HEK293 (cell line): ENCODE results near the gene SH3YL1.

Source experiments
- CTCF ChIA-PET: fragments of 350-600 bp; formaldehyde crosslinking; extraction: SDS; loops from one replicate; lab custom pipeline; 2021; ENCODE audit warnings: antibody characterized with exemption; lab: Yijun Ruan, JAX
- POLR2A ChIA-PET: fragments of 300-600 bp; formaldehyde crosslinking; extraction: SDS; loops from one replicate; lab custom pipeline; 2020; ENCODE audit warnings: antibody characterized with exemption, inconsistent platforms; lab: Yijun Ruan, JAX
- H3K27ac ChIP-seq: fragments of 200-500 bp; sonication (Bioruptor generic); 2 replicates; pipeline ENCODE4 v1.5.1; 2014; ENCODE audit warnings: low read depth, low read length, control low read depth, inconsistent platforms; ENCODE audit errors: extremely low read depth
- H3K36me3 ChIP-seq, 2 experiments: fragments of 200-500 bp in 1 of 2; sonication (Bioruptor generic) in 1 of 2; 1 replicate in 1 of 2; 2 replicates in 1 of 2; pipeline ENCODE4 v1.5.1; 2014 to 2017; ENCODE audit warnings: inconsistent platforms in 2 of 2, low read length in 2 of 2; ENCODE audit not compliant: control insufficient read depth in 2 of 2, insufficient read depth in 1 of 2
- H3K4me1 ChIP-seq: fragments of 200-500 bp; sonication (Bioruptor generic); 2 replicates; pipeline ENCODE4 v1.5.1; 2014; ENCODE audit warnings: mild to moderate bottlenecking, low read length, inconsistent platforms; ENCODE audit not compliant: control insufficient read depth, insufficient read depth
- H3K4me3 ChIP-seq: 2 replicates; pipeline ENCODE4 v1.5.1; 2011; ENCODE audit warnings: low read depth, mild to moderate bottlenecking, control low read depth, low read length, moderate library complexity
- H3K9me3 ChIP-seq: fragments of 200-500 bp; sonication (Bioruptor generic); 2 replicates; pipeline ENCODE4 v1.5.1; 2014; ENCODE audit warnings: low read depth, low read length, inconsistent platforms; ENCODE audit not compliant: control insufficient read depth, insufficient read depth
- EGR2 ChIP-seq: fragments of 450-650 bp; formaldehyde crosslinking; IDR thresholded peaks from 2 replicates; pipeline ENCODE4 v1.5.1; 2016; ENCODE audit warnings: low read depth, missing biosample characterization, missing genetic modification characterization
- ELK4 ChIP-seq: IDR thresholded peaks from 2 replicates; pipeline ENCODE4 v1.6.1; 2011; ENCODE audit warnings: mild to moderate bottlenecking, low read depth, low read length, borderline replicate concordance
- HIC1 ChIP-seq: fragments of 450-650 bp; formaldehyde crosslinking; IDR thresholded peaks from 2 replicates; pipeline ENCODE4 v1.5.1; 2016; ENCODE audit warnings: missing biosample characterization, missing genetic modification characterization
- IKZF3 ChIP-seq: fragments of 450-650 bp; IDR thresholded peaks from 2 replicates; pipeline ENCODE4 v1.5.0; 2018; ENCODE audit warnings: missing biosample characterization, mild to moderate bottlenecking, missing genetic modification characterization, moderate library complexity
- PRDM1 ChIP-seq: fragments of 450-650 bp; formaldehyde crosslinking; IDR thresholded peaks from 2 replicates; pipeline ENCODE4; 2016; ENCODE audit warnings: missing biosample characterization, missing genetic modification characterization
- SP2 ChIP-seq: fragments of 450-650 bp; formaldehyde crosslinking; IDR thresholded peaks from 2 replicates; pipeline ENCODE4 v1.5.1; 2016; ENCODE audit warnings: missing biosample characterization, missing genetic modification characterization
- YY2 ChIP-seq: fragments of 450-650 bp; formaldehyde crosslinking; IDR thresholded peaks from 2 replicates; pipeline ENCODE4 v1.5.1; 2016; ENCODE audit warnings: missing biosample characterization, missing genetic modification characterization
- ZIC2 ChIP-seq: fragments of 450-650 bp; formaldehyde crosslinking; IDR thresholded peaks from 2 replicates; pipeline ENCODE4 v1.5.1; 2016; ENCODE audit warnings: missing biosample characterization, missing genetic modification characterization
- ZNF146 ChIP-seq: fragments of 450-650 bp; formaldehyde crosslinking; IDR thresholded peaks from 2 replicates; pipeline ENCODE4 v1.5.1; 2016; ENCODE audit warnings: missing biosample characterization, missing genetic modification characterization
- ZNF169 ChIP-seq: fragments of 450-650 bp; formaldehyde crosslinking; IDR thresholded peaks from 2 replicates; pipeline ENCODE4 v1.5.1; 2016; ENCODE audit warnings: missing biosample characterization, missing genetic modification characterization
- ZNF18 ChIP-seq: fragments of 450-650 bp; formaldehyde crosslinking; IDR thresholded peaks from 2 replicates; pipeline ENCODE4 v1.5.1; 2016; ENCODE audit warnings: missing biosample characterization, missing genetic modification characterization
- ZNF184 ChIP-seq: fragments of 450-650 bp; IDR thresholded peaks from 2 replicates; pipeline ENCODE4 v1.5.1; 2018; ENCODE audit warnings: missing biosample characterization, mild to moderate bottlenecking, missing genetic modification characterization
- ZNF214 ChIP-seq: fragments of 450-650 bp; formaldehyde crosslinking; IDR thresholded peaks from 2 replicates; pipeline ENCODE4 v1.5.1; 2017; ENCODE audit warnings: missing biosample characterization, mild to moderate bottlenecking, missing genetic modification characterization, borderline replicate concordance
- ZNF248 ChIP-seq: fragments of 450-650 bp; formaldehyde crosslinking; IDR thresholded peaks from 2 replicates; pipeline ENCODE4 v1.5.1; 2017; ENCODE audit warnings: missing biosample characterization, missing genetic modification characterization
- ZNF433 ChIP-seq: fragments of 450-650 bp; formaldehyde crosslinking; IDR thresholded peaks from 2 replicates; pipeline ENCODE4 v1.5.1; 2016; ENCODE audit warnings: missing biosample characterization, missing genetic modification characterization, low read depth
- ZNF473 ChIP-seq: fragments of 450-650 bp; formaldehyde crosslinking; IDR thresholded peaks from 2 replicates; pipeline ENCODE4 v1.5.1; 2017; ENCODE audit warnings: missing biosample characterization, missing genetic modification characterization
- ZNF510 ChIP-seq: fragments of 450-650 bp; formaldehyde crosslinking; IDR thresholded peaks from 2 replicates; pipeline ENCODE4 v1.5.1; 2018; ENCODE audit warnings: mild to moderate bottlenecking, missing genetic modification characterization, missing biosample characterization; ENCODE audit not compliant: insufficient replicate concordance
- ZNF585B ChIP-seq: fragments of 450-650 bp; formaldehyde crosslinking; IDR thresholded peaks from 2 replicates; pipeline ENCODE4 v1.5.1; 2016; ENCODE audit warnings: missing biosample characterization, missing genetic modification characterization
- ZNF621 ChIP-seq: fragments of 450-650 bp; formaldehyde crosslinking; IDR thresholded peaks from 2 replicates; pipeline ENCODE4 v1.5.1; 2017; ENCODE audit warnings: missing biosample characterization, missing genetic modification characterization
- ZNF658 ChIP-seq: fragments of 450-650 bp; formaldehyde crosslinking; IDR thresholded peaks from 2 replicates; pipeline ENCODE4; 2016; ENCODE audit warnings: missing biosample characterization, missing genetic modification characterization
- ZNF792 ChIP-seq: fragments of 450-650 bp; formaldehyde crosslinking; IDR thresholded peaks from 2 replicates; pipeline ENCODE4 v1.5.1; 2016; ENCODE audit warnings: missing biosample characterization, missing genetic modification characterization
- TF ChIP-seq, protein P1 (sequence below): fragments of 450-650 bp; formaldehyde crosslinking; IDR thresholded peaks from 2 replicates; pipeline ENCODE4 v1.5.1; 2017; ENCODE audit warnings: missing biosample characterization, missing genetic modification characterization
- TF ChIP-seq, protein P2 (sequence below): fragments of 450-650 bp; formaldehyde crosslinking; IDR thresholded peaks from 2 replicates; pipeline ENCODE4 v1.5.1; 2017; ENCODE audit warnings: missing biosample characterization, mild to moderate bottlenecking, missing genetic modification characterization, moderate library complexity

Gene SH3YL1

DNA sequence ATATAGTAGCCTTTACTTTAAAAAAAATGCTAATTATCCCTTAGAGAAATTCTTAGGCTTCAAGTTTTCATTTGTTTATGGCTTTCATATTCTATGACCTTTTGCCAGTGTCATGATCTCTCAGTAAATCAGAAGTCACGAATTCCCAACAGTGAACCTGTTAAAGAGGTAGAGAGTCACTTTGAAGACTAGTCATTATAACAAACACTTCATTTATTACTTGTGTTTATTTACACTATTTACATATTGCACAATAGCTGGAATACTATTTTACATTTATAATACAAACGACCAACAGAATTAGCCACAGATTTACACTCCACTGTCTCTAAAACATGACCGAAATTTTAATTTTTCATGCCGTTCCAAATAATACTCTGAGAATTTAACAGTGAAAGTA lies 15.5 kb upstream of the SH3YL1 start:
- H3K27ac ChIP-seq = no peak overlapping the region
- H3K36me3 ChIP-seq = peaks cover 7 to 84% of the 10 kb centered on the region in 2 experiments
- POLR2A ChIA-PET = no interaction called here
- no peaks in the 10 kb centered on the region for H3K4me1 ChIP-seq
- CTCF ChIA-PET = no interaction called here
- H3K4me3 ChIP-seq = no peak overlapping the region
- TF ChIP-seq ZNF184 (tag by site-specific recombination) (no peak), ZNF792 (no peak)
- H3K9me3 ChIP-seq = no peaks in the 10 kb centered on the region

DNA sequence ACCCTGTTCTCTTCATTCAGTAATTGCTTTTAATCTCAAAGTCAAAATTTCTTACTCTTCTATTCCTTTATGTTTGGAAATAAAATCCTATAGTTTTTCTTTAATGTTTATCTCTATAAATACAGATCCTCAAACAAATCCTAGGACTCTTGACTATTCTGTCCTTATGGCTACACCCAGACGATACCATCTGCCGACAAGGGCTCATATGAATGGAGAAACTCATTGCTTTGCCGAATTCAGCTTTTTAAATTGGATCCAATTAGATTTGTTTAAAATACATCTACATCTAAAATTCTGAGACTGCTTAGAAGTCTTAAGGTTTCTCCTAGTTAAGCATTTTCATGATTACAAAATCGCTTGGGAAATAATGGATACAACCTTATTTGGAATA lies 15.1 kb upstream of the SH3YL1 start:
- TF ChIP-seq ZNF585B (tag by site-specific recombination) = no peak
- no peak for TF ChIP-seq ZNF146 (tag by site-specific recombination)
- TF ChIP-seq ZNF169 (tag by site-specific recombination) = no peak
- TF ChIP-seq, protein P1, sequence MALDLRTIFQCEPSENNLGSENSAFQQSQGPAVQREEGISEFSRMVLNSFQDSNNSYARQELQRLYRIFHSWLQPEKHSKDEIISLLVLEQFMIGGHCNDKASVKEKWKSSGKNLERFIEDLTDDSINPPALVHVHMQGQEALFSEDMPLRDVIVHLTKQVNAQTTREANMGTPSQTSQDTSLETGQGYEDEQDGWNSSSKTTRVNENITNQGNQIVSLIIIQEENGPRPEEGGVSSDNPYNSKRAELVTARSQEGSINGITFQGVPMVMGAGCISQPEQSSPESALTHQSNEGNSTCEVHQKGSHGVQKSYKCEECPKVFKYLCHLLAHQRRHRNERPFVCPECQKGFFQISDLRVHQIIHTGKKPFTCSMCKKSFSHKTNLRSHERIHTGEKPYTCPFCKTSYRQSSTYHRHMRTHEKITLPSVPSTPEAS = no peak
- no peak for TF ChIP-seq HIC1 (tag by site-specific recombination)
- TF ChIP-seq, protein P2, sequence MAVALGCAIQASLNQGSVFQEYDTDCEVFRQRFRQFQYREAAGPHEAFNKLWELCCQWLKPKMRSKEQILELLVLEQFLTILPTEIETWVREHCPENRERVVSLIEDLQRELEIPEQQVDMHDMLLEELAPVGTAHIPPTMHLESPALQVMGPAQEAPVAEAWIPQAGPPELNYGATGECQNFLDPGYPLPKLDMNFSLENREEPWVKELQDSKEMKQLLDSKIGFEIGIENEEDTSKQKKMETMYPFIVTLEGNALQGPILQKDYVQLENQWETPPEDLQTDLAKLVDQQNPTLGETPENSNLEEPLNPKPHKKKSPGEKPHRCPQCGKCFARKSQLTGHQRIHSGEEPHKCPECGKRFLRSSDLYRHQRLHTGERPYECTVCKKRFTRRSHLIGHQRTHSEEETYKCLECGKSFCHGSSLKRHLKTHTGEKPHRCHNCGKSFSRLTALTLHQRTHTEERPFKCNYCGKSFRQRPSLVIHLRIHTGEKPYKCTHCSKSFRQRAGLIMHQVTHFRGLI (tag by site-specific recombination) = no peak
- TF ChIP-seq ZNF433 (tag by site-specific recombination) = no peak
- TF ChIP-seq EGR2 = no peak
- no peak for TF ChIP-seq ZNF510
- no peak for TF ChIP-seq ZNF248 (tag by site-specific recombination)
- CTCF ChIA-PET = no interaction called here
- Histone ChIP-seq H3K4me1 (no peaks in the 10 kb centered on the region), H3K36me3 (peaks cover 8 to 88% of the 10 kb centered on the region in 2 experiments), H3K27ac (no peak overlapping the region), H3K4me3 (no peak overlapping the region), H3K9me3 (no peaks in the 10 kb centered on the region)
- POLR2A ChIA-PET = no interaction called here

- peaks cover 11 to 92% of the 10 kb centered on the region in 2 experiments for H3K36me3 ChIP-seq
- ChIA-PET CTCF (no interaction called here), POLR2A (no interaction called here)
- TF ChIP-seq ZIC2 (no peak), SP2 (no peak), ZNF473 (tag by site-specific recombination) (no peak), ZNF18 (tag by site-specific recombination) (no peak), YY2 (tag by site-specific recombination) (no peak), PRDM1 (tag by site-specific recombination) (no peak), IKZF3 (tag by site-specific recombination) (no peak), HIC1 (tag by site-specific recombination) (no peak), ZNF214 (tag by site-specific recombination) (no peak), ZNF621 (tag by site-specific recombination) (no peak), ELK4 (no peak), ZNF658 (tag by site-specific recombination) (no peak)
Measured at GRCh38 chr2:278312-278926, 14.6 kb upstream of the SH3YL1 start.

More at GRCh38 chr2:278312-278926, 14.6 kb upstream of the SH3YL1 start:
- H3K27ac ChIP-seq = no peak overlapping the region
- no peak overlapping the region for H3K4me3 ChIP-seq
- H3K9me3 ChIP-seq = no peaks in the 10 kb centered on the region
- H3K4me1 ChIP-seq = no peaks in the 10 kb centered on the region
